Calu3 (cell line): ENCODE data around the gene MED31. TPM values are rescaled to one million over a fixed set of nuclear protein-coding genes. Genes with fewer than 3 reads are reported as not detected.
A peak's percentile ranks its signal among the peaks of the same experiment; 100 is the strongest.

Source experiments
- BruUV-seq: library from RNA; stranded (reverse); fragments of 400-500 nt; replicated peaks from 2 replicates; lab custom pipeline; 2021; lab: Mats Ljungman, UMichigan
- CTCF ChIA-PET: fragments of 300-600 bp; sonication (Branson Sonifier 250); formaldehyde crosslinking; loops from one replicate; lab custom pipeline; 2022; ENCODE audit warnings: antibody characterized with exemption; lab: Charles Lee
- DNase-seq: peaks from one replicate; pipeline ENCODE4 v3.0.0; 2022
- H3K27ac Mint-ChIP-seq: one replicate; pipeline ENCODE4 v1.8.0; 2022; ENCODE audit warnings: mixed read lengths; ENCODE audit not compliant: unreplicated experiment
- H3K27me3 Mint-ChIP-seq: one replicate; pipeline ENCODE4 v1.8.0; 2022; ENCODE audit warnings: mixed read lengths; ENCODE audit not compliant: unreplicated experiment
- H3K36me3 Mint-ChIP-seq: one replicate; pipeline ENCODE4 v1.8.0; 2022; ENCODE audit warnings: mild to moderate bottlenecking, moderate library complexity, mixed read lengths; ENCODE audit not compliant: insufficient read depth, unreplicated experiment
- H3K4me1 Mint-ChIP-seq: one replicate; pipeline ENCODE4 v1.8.0; 2022; ENCODE audit warnings: mild to moderate bottlenecking, low read depth, mixed read lengths; ENCODE audit not compliant: unreplicated experiment
- H3K4me3 Mint-ChIP-seq: one replicate; pipeline ENCODE4 v1.8.0; 2022; ENCODE audit warnings: mild to moderate bottlenecking, low read depth, moderate library complexity, mixed read lengths; ENCODE audit not compliant: unreplicated experiment
- H3K9me3 Mint-ChIP-seq: one replicate; pipeline ENCODE4 v1.8.0; 2022; ENCODE audit warnings: low read depth, mixed read lengths; ENCODE audit not compliant: unreplicated experiment
- CTCF ChIP-seq: fragments of 200-600 bp; IDR thresholded peaks from one replicate; pipeline ENCODE4 v1.8.0; 2022; ENCODE audit warnings: antibody characterized with exemption; ENCODE audit not compliant: unreplicated experiment
- intact Hi-C: fragments of 100-400 bp; cut with micrococcal nuclease; formaldehyde crosslinking; loops from one replicate; pipeline ENCODE4 v1.10.0; 2022; ENCODE audit not compliant: unreplicated experiment
- total RNA-seq: library from RNA; stranded (reverse); gene quantifications from 2 replicates; pipeline ENCODE4 v1.2.3, GENCODE V29; 2022

Gene MED31
- total RNA-seq, 1 experiment from 2014 or later: 19.9 TPM

- TSS peak; percentile 77 for BruUV-seq
- Mint-ChIP-seq H3K27ac (peak overlapping the region; percentile 94), H3K9me3 (no peaks in the 10 kb centered on the region), H3K27me3 (no peaks in the 10 kb centered on the region), H3K4me1 (peaks cover 28% of the 10 kb centered on the region), H3K4me3 (peak overlapping the region; percentile 94), H3K36me3 (peaks cover 52% of the 10 kb centered on the region)
- no peak for TF ChIP-seq CTCF
- CTCF ChIA-PET: no interaction called here
- no peak for DNase-seq
- intact Hi-C loops: no loop called here
These were observed 10.1 kb downstream of the MED31 start for GRCh38 chr17:6641247-6641863.

GRCh38 chr17:6640536-6641246, 10.7 kb downstream of the MED31 start, which contains the start of the genes KIAA0753 and TXNDC17:
Gene KIAA0753 (minus strand): TSS chr17:6640711. CDS start chr17:6635103, 5,608 bp downstream.
Gene TXNDC17 (plus strand): TSS chr17:6641060. CDS start chr17:6641083, 23 bp downstream.
- H3K27ac Mint-ChIP-seq: peak within 1 kb of the TSS; percentile 94
- peaks cover 28% of the 10 kb centered on the region for H3K4me1 Mint-ChIP-seq
- no TSS peak for BruUV-seq
- TF ChIP-seq CTCF: no peak
- DNase-seq: peak; percentile 88
- H3K27me3 Mint-ChIP-seq: no peaks in the 10 kb centered on the region
- H3K9me3 Mint-ChIP-seq: no peaks in the 10 kb centered on the region
- H3K36me3 Mint-ChIP-seq: peaks cover 52% of the 10 kb centered on the region
- CTCF ChIA-PET: interaction anchor here (1.2 kb wide), 1 partner anchor 167 kb away, joined by 7 read pairs; no protein-coding TSS in a partner anchor
- intact Hi-C loops: no loop called here
- peak within 1 kb of the TSS; percentile 94 for H3K4me3 Mint-ChIP-seq

- no peak for TF ChIP-seq CTCF
- peak overlapping the region; percentile 94 for H3K27ac Mint-ChIP-seq
- CTCF ChIA-PET: interaction anchor here (1.2 kb wide), 1 partner anchor 167 kb away, joined by 7 read pairs; no protein-coding TSS in a partner anchor
- no TSS peak for BruUV-seq
- H3K36me3 Mint-ChIP-seq: peaks cover 52% of the 10 kb centered on the region
- no peaks in the 10 kb centered on the region for H3K27me3 Mint-ChIP-seq
- H3K4me1 Mint-ChIP-seq: peaks cover 28% of the 10 kb centered on the region
- intact Hi-C loops: no loop called here
- H3K9me3 Mint-ChIP-seq: no peaks in the 10 kb centered on the region
- H3K4me3 Mint-ChIP-seq: peak overlapping the region; percentile 94
- peak; percentile 23 for DNase-seq
These were observed 11.5 kb downstream of the MED31 start for GRCh38 chr17:6639586-6640535.
